Dermis microvascular lymphatic vessel endothelial cell (primary cell): ENCODE data around the gene WNT2. TPM values are rescaled to one million over a fixed set of nuclear protein-coding genes. Genes with fewer than 3 reads are reported as not detected.
"Not testable (repeated sequence)": the region's sequence is repeated elsewhere in the genome, so short reads cannot be mapped to it uniquely, and the experiment has no call there.

Source experiments
- DNase-seq, 2 donors: peaks; one replicate each; pipeline versions ENCODE4 v3.0.0 to v3.0.0-alpha.2; 2010; ENCODE audit warnings: low read depth in 2 of 2
- total RNA-seq: library from RNA; depleted of rRNA; stranded (reverse); fragments of >200 nt; gene quantifications from 2 replicates; pipeline ENCODE4 v1.2.1, GENCODE V29; 2014

WNT2 gene
- total RNA-seq, 1 donor from 2014 or later, result not detected

DNA sequence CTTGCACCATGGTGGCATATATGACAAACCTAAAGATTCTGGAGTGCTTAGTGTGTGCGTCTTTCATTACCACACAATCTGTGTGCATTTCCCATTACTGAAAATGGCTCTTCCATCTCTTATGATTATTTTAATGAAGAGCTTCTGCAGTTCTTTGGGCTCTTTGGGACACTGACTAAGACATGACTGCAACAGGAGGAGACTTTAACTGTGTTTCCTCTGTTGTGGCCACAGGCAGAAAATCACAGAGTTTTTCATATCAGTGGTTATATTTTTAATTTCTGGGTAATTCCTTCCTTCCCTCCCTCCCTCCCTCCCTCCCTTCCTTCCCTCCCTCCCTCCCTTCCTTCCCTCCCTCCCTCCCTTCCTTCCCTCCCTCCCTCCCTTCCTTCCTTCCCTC is 58.1 kb downstream of the WNT2 start:
- no peak for DNase-seq

DNA sequence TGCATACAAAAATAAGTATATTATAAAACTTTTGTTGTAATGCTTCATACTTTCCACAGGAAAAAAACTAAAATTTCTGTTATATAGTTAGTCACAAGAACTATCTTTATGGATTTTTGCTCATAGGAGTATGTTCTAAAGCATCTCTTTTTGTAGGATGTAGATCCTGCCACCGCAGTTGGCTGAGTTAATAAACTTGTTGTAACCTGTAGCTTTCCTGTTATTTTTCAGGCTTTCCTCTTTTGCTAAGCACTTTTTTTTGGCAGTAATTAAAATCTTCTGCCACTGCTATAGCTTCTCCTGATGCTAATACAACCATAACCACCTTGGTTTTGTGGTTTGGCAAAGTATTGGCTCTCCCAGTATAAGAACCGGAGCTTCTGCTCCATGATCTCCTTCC is 60.3 kb downstream of the WNT2 start:
- no peak for DNase-seq

DNA sequence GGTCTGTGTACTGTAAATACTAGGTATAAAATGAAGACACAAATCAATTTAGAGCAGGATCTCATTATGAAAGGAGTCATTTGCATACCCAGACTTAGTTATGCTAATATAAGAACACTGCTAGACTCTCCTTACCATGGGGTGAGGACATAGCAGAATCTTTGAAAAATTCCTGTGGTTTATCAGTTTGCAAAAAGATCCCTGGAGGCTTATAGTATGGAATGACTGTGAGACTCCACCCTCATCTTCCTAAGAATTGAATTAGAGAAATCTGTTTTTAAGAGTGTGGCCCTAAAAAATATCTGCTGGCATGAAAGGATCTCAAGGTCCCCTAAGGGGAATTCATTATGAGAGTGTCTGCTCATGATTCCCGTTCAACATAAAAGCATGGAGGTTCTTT is 63.2 kb downstream of the WNT2 start:
- no peak for DNase-seq

DNA sequence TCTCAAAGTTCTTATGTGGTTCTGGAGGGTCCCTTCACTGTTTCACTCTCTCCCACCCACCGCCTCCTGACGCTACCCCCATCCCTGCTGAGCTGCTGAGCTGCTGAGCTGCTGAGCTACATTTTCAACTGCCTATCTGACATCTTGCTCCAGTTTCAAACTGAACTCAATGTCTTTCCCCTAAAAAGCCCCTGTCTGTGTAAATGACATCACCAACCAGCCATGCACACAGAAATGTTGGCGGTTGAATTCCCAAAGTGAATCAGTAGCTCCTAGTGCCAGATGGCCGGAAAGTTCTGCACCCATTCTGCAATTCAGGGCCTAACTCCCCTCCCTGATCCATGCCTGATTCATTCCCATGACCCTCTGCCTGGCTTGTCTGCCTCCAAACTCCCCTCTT is 71.2 kb downstream of the WNT2 start:
- no peak for DNase-seq

DNA sequence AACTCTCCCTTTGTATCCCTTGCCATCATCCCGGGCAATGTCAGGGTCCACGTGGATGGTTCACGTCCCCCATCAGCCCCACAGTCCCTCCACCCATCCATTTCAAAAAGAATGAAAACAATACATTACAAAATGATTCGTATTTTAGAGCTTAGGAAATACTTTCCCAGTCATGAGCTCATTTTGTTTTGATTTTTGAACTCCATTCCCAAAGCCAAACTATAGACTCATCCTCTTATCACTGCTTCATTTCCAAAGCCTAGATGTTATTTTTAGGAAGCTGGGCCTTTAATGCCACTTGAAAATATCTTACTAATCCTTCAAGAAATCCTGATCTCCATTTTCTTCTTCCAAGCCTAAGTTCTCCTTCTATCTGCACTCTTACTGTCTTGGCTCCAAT is 72.1 kb downstream of the WNT2 start:
- no peak for DNase-seq

DNA sequence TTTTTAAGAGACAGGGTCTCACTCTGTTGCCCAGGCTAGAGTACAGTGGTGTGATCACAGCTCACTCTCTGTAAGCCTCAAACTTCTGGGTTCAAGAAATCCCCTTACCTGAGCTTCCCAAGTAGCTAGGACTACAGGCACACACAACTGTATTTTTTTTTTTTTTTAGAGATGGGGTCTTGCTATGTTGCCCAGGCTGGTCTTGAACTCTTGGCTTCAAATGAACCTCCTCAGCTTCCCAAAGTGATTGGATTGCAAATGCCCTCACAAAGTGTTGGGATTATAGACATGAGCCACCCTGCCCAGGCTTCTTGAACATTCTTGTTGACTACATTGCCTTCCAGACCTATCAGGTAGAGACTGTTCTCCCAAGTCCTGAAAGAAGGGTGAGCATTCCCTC is 72.6 kb downstream of the WNT2 start:
- no peak for DNase-seq

DNA sequence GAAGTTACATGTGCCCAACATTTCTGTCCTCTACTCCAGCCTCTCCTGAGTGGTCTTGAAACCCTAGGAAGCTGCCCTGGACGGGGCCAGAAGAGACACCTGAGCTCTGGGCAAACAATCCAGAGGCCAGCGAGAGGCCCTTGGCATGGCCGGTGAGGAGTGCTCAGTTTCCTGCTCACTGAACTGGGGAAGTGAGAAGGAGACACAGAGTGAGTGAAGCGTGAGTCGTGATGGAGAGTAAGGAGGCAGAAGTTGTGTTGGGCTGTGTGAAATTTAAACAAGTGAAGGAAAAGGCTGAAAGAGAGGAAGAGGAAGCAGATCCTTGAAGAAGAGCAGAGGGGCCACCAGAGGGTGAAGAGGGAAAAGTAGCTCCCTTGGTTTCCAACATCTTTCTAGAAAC is 73.2 kb downstream of the WNT2 start:
- DNase-seq, result no peak

DNA sequence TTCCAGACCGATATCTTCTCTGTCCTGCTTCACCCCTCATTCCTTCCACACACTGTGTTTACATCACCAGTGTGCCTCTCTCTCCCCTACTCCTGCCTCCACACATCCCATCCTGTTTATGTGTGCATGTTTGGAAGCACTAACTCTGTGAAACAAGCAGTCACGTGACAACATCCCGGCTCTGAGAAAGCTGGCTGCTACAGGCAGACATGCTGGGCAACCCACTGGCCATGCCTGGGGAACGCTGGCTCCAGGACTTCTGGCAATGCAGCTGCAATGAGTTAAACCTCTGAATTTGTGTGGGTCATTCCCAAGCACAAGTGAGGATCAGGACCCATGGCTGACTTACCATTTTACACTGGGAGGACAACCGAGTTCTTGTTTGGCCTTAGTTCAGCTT is 74.0 kb downstream of the WNT2 start:
- no peak for DNase-seq

DNA sequence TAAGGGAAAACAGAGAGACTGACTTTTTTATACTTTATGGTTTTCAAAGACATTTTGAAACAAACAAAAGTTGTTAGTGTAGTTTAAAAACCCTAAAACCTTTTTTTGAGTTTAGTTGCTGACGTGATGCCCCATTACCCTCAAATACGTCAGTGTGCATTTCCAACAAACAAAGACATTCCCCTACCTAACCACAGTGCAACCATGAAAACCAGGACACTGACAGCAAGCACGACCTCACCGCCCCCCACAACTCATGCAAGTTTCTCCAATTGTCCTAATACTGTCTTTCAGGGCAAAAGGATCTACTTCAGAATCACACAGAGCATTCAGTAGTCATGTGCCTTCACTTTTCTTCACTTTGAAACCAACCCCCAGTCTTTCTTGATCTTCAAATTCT is 75.0 kb downstream of the WNT2 start:
- DNase-seq, result no peak

DNA sequence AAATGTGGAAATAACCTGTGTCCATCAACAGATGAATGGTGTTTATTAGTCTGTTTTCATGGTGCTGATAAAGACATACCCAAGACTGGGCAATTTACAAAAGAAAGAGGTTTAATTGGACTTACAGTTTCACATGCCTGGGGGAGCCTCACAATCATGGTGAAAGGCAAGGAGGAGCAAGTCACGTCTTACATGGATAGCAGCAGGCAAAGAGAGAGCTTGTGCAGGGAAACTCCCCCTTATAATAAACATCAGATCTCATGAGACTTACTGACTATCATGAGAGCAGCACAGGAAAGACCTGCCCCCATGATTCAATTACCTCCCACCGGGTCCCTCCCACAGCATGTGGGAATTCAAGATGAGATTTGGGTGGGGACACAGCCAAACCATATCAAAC is 77.2 kb downstream of the WNT2 start:
- not testable (repeated sequence) for DNase-seq

DNA sequence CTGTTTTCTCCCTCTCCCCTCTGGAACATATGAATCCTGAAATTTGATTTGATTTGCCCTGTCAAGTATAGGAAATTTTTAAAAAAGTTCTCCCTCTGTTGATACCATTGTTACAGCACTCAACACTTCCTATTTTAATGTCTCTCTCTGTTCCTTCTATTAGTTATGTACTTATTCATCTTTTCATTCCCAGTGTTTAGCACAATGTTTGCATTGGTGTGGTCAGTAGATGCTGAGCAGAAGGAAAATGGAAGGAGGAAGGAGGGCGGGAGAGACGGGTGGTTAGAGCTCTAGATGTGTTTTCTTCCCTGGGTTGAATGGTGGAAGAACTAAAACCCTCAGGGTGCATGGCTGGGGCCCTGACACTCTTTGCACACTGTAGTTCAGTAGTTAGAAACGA is 79.5 kb downstream of the WNT2 start:
- no peak for DNase-seq

DNA sequence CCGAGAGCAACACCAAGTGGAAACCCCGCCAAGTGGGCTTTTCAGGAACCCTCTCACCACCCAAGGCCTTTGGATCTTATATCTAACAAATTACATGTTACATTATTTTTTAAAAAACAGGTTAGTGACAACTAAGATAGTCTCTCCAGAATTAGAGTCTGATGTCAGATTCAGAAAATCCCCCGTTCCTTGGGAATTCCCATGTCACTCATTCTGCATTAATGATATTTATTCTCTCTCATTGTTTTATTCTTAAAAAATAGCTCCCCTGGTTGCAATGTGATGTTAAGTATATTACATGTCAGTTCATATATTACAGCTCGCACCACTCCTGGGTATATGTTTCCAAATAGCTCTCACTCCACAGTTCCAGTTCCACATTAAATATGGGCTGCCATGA is 81.8 kb downstream of the WNT2 start:
- DNase-seq, result no peak

DNA sequence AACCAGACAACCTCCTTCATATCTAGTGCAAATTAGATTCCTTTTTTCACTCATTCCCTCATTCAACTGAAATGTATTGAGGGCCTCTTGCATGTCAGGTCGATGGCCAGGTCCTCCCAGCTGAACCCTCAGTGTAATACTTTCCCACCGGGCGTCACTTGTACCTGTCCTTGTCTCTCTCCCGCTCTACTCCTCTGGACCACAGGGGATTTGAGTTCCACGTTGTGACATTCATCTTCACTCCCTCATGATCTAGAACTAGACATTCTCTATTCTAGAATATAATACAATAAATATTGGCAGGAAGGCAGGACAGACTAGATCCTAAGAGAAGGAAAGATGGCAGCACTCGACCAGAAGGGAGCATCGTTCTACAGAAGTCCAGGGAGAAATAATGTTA is 83.9 kb downstream of the WNT2 start:
- DNase-seq, result no peak

DNA sequence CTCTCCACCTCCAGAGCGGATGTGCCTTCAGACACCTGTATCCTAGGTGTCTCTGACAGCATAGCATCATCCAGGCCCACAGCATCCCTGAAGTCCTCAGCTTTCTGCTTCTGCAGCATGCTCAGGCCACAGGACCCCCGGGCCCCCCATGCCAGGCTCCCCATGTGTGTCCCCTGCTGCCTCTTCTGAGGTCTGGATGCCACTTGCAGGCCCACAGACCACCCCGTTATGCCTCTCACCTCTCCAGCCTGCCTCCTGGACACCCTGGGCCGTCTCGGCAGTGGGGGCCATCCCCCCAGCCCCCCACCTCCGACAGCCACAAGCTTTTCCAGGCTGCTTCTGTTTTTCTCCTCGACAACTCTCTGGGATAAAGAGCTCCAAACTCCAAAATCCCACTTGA is 84.4 kb downstream of the WNT2 start:
- no peak for DNase-seq

DNA sequence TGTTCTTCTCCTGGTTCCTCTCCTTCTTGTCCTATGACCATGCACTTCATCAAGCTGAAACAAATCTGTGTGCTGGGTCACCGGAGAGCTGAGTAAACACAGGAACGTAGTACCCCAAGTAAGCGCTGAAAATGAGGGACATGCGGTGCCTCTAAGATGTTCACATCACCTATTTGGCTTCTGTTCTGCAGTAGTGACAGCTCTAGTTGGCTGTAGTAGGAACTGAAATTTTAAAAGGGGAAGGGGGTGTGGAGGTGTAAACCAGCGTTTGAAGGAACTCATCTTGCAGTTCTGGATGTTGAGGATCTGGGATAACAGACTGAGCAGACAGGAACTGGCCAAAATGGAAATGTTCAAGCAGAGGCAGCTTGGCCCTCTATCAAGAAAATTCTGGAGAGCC is 85.2 kb downstream of the WNT2 start:
- DNase-seq, result no peak

DNA sequence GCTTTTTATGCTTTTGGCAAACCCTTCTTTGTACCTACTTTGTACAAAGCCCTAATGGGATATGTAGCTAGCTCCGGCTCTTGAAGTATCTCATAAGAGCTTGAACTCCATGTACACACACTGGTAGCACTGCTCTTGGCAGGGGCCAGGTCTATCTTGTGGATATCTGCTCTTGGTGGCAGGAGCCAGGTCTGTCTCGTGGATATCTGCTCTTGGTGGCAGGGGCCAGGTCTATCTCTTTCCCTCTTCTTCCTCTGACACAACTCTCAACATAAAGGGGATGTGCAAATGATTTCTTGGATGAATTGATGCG is 91.9 kb downstream of the WNT2 start:
- DNase-seq, result no peak

DNA sequence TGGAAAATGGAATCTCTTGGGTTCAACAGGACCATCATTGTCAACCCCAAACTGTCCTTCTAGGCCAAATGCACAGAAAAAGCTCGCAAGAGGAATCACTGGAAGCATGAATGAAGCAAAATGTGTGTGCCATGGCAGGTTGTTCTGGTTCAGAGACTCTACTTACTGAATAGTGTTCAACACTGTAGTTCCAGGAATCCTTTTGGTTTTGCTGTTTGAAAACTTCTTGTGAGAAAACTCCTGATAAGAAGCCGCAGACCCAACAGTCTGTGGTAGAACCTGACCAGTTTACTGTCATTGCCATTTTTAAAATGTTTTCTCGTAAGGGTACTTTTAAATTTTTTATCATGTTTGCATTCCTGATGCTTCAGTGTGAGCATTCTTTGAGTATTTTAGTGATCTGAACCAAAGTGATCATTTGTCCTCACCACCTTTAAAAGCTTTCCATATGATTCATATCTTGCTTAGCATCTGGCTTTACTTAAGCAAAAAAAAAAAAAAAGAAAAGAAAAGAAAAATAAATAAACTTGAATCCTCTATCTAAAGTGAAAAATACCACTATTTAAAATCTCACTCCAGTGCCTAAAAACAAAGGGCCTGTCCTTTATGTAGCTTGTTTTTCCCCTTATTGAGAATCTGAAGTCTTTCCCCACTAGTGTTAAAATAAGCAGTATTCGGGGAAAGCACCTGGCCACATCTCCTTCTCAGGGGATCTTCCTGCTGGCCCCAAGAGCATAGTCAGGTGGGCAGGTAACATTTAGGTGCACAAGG is 92.4 kb downstream of the WNT2 start:
- no peak for DNase-seq

DNA sequence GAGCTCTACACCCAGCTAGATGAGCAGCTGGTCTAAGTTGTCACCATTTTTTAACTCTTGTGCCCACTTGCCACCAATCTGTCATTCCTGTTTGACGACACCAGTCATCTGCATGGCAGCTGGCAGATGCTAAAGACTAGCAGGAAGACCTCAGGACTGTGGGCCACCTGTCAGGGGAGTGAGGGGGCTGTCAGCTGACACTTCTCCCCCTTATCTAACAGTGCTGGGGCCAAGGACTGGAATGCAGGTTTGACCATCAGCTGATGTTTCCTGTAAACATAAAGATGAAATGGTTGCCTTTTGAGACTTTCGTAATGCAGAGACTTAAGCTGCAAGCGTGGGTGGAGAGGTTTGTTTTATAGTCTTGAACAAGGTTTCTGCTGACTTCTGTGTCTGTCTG is 93.5 kb downstream of the WNT2 start:
- no peak for DNase-seq

DNA sequence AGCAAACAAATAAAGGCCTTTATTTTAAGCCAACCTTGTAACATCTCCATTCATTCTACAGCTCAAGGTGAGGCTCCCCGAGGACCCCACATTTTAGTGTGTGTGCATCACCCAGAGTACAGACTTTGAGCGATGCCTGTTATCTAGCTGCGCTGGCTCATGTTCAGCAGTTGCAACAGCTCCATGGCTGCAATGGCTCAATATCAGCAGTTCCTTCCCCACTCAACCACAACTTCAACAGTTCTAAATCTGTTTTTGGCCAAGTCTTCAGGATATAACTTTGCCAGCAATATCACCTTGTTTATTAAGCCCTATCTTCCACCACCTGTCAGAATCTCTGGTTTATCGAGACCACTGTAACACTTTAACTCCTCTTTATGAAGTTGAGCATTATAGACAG is 95.8 kb downstream of the WNT2 start:
- no peak for DNase-seq

DNA sequence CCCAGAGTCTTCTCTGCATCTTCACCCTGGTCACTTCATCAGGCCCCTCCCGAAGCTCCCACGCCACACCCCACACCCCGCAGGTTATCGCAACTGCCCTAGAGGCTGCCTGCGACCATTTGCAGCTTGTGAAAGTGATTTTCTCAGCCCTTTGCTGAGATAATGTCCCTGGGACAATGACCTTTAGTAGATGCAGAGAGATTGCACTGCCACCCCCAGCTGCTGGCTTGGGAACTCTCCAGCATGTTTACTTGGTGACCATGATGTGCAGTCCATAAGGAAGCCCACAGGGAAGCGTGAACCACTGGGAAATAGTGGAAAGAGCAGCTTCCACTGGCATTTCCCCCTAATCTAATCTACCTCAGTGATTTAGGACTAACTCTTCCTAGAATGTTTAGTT is 97.3 kb downstream of the WNT2 start:
- no peak for DNase-seq
